Measurements from ENCODE around the gene GAS5.

DNA sequence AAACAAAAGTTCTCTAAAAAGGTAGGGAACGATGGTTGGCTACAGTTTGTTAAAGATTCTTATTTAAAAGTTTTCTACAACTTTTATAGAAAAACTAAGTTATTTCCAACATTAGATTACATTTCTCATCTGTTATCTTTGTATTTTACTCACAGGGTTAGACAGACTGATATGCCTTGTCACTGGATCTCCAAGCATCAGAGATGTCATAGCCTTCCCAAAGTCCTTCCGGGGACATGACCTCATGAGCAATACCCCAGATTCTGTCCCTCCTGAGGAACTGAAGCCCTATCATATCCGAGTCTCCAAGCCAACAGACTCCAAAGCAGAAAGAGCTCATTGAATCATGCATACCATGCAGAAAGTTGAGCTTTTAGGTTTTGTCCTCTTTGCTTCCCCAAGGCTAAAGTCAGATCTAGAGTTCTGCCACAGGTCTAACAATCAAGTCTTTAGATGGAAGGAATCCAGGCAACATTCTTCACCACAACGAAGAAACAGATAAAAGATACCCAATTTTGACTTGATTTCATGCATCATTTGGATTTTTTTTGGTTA, 10.3 kb downstream of the GAS5 start:
- TF ChIP-seq EZH2 (IDR thresholded peaks at IDR 0.05; ENCODE audit: insufficient read depth, low read length): no peak
- TF ChIP-seq, protein P1, sequence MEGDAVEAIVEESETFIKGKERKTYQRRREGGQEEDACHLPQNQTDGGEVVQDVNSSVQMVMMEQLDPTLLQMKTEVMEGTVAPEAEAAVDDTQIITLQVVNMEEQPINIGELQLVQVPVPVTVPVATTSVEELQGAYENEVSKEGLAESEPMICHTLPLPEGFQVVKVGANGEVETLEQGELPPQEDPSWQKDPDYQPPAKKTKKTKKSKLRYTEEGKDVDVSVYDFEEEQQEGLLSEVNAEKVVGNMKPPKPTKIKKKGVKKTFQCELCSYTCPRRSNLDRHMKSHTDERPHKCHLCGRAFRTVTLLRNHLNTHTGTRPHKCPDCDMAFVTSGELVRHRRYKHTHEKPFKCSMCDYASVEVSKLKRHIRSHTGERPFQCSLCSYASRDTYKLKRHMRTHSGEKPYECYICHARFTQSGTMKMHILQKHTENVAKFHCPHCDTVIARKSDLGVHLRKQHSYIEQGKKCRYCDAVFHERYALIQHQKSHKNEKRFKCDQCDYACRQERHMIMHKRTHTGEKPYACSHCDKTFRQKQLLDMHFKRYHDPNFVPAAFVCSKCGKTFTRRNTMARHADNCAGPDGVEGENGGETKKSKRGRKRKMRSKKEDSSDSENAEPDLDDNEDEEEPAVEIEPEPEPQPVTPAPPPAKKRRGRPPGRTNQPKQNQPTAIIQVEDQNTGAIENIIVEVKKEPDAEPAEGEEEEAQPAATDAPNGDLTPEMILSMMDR (IDR thresholded peaks at IDR 0.05; ENCODE audit: insufficient read depth, low read depth, low read length): no peak

Data from astrocyte (in vitro differentiated cells and primary cell).